MCF 10A (cell line): ENCODE results near the gene ACOT7. TPM values are rescaled to one million over a fixed set of nuclear protein-coding genes. Genes with fewer than 3 reads are reported as not detected.
"Not testable (repeated sequence)": the region's sequence is repeated elsewhere in the genome, so short reads cannot be mapped to it uniquely, and the experiment has no call there.

Experiments
- BruUV-seq: library from RNA; stranded (reverse); fragments of 400-500 nt; replicated peaks from 2 replicates; lab custom pipeline; 2021; lab: Mats Ljungman, UMichigan
- CTCF ChIA-PET: fragments of 300-600 bp; sonication (Branson Sonifier 250); formaldehyde crosslinking; extraction: SDS; loops from one replicate; lab custom pipeline; 2021; ENCODE audit warnings: antibody characterized with exemption, inconsistent platforms; lab: Yijun Ruan, JAX
- POLR2A ChIA-PET: fragments of 300-600, 350-650 bp; sonication (Branson Sonifier 250); formaldehyde crosslinking; extraction: SDS; loops from one replicate; lab custom pipeline; 2020; ENCODE audit warnings: antibody characterized with exemption, inconsistent platforms; lab: Yijun Ruan, JAX
- DNase-seq: peaks from one replicate; pipeline ENCODE4 v3.0.0-alpha.2; 2018; ENCODE audit not compliant: unreplicated experiment
- H3K27ac Mint-ChIP-seq: one replicate; pipeline ENCODE4 v1.8.0; 2022; ENCODE audit warnings: mild to moderate bottlenecking, low read depth, mixed read lengths; ENCODE audit not compliant: unreplicated experiment
- H3K27me3 Mint-ChIP-seq: one replicate; pipeline ENCODE4 v1.8.0; 2022; ENCODE audit warnings: mixed read lengths; ENCODE audit not compliant: insufficient read depth, unreplicated experiment
- H3K36me3 Mint-ChIP-seq: one replicate; pipeline ENCODE4 v1.8.0; 2022; ENCODE audit warnings: mild to moderate bottlenecking, moderate library complexity, mixed read lengths; ENCODE audit not compliant: insufficient read depth, unreplicated experiment
- H3K4me1 Mint-ChIP-seq: one replicate; pipeline ENCODE4 v1.8.0; 2022; ENCODE audit warnings: mixed read lengths; ENCODE audit not compliant: insufficient read depth, unreplicated experiment
- H3K4me3 Mint-ChIP-seq: one replicate; pipeline ENCODE4 v1.8.0; 2022; ENCODE audit warnings: mild to moderate bottlenecking, moderate library complexity, mixed read lengths; ENCODE audit not compliant: unreplicated experiment
- H3K9me3 Mint-ChIP-seq: one replicate; pipeline ENCODE4 v1.8.0; 2022; ENCODE audit warnings: mixed read lengths; ENCODE audit not compliant: unreplicated experiment
- intact Hi-C: fragments of 100-400 bp; cut with micrococcal nuclease; formaldehyde crosslinking; loops from 2 replicates; pipeline ENCODE4 v1.14.1; 2022
- microRNA-seq: library from miRNA; unstranded; fragments of <30 nt; microRNA quantifications from one replicate; pipeline ENCODE4 v1.2.0, GENCODE V29; 2022
- total RNA-seq: library from RNA; stranded (reverse); gene quantifications from 2 replicates; pipeline ENCODE4 v1.2.3, GENCODE V29; 2022
- TF ChIP-seq, protein P1 (sequence below): fragments of 200-600 bp; IDR thresholded peaks from one replicate; pipeline ENCODE4 v1.8.0; 2022; ENCODE audit warnings: antibody characterized with exemption, mild to moderate bottlenecking; ENCODE audit not compliant: unreplicated experiment

Gene ACOT7
- total RNA-seq, 1 experiment from 2014 or later, result 117 TPM

DNA sequence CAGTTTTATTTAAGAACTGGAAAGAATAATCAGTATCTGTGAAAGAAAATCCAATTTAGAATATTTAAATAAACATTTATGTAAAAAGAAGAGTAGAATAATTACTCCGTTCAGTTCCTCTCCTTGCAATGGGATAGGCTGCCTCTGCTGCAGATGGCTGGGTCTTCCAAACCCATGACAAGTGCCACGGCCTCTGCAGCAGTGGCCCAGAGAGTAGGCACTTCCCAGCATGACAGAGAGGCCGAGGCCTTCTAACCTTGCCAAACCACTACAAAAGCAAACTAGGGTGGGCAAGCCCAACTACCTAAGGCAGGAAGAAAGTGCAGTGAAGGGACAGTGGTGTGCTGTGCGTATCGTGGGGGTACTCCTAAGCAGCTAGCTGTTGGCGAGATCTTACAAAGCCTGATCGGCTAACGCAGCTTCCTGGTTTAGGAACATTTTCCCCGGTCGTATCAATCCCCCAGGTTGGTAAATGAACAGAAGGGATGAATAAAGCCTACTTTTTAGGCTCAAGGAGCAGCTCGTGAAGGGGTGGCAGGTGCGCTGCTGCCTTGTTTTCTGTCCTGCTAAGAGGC lies 172.3 kb downstream of the ACOT7 start:
- intact Hi-C loops, result no loop called here
- TF ChIP-seq, protein P1, sequence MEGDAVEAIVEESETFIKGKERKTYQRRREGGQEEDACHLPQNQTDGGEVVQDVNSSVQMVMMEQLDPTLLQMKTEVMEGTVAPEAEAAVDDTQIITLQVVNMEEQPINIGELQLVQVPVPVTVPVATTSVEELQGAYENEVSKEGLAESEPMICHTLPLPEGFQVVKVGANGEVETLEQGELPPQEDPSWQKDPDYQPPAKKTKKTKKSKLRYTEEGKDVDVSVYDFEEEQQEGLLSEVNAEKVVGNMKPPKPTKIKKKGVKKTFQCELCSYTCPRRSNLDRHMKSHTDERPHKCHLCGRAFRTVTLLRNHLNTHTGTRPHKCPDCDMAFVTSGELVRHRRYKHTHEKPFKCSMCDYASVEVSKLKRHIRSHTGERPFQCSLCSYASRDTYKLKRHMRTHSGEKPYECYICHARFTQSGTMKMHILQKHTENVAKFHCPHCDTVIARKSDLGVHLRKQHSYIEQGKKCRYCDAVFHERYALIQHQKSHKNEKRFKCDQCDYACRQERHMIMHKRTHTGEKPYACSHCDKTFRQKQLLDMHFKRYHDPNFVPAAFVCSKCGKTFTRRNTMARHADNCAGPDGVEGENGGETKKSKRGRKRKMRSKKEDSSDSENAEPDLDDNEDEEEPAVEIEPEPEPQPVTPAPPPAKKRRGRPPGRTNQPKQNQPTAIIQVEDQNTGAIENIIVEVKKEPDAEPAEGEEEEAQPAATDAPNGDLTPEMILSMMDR, result no peak
- Mint-ChIP-seq H3K27ac (no peak overlapping the region), H3K27me3 (no peaks in the 10 kb centered on the region), H3K36me3 (peaks cover 38% of the 10 kb centered on the region), H3K4me1 (peaks cover 9% of the 10 kb centered on the region), H3K4me3 (no peak overlapping the region), H3K9me3 (no peaks in the 10 kb centered on the region)
- ChIA-PET CTCF (interaction anchor here (0.6 to 1.2 kb wide), 2 partner anchors 14 to 33 kb away, joined by 3 read pairs; no protein-coding TSS in a partner anchor), POLR2A (interaction anchor here (0.7 to 2.1 kb wide), 5 partner anchors 10 to 23 kb away, joined by 3 to 18 read pairs (median 3); partner anchors contain the start of gene ICMT)
- no peak for DNase-seq
- BruUV-seq, result TSS peak; percentile 12

DNA sequence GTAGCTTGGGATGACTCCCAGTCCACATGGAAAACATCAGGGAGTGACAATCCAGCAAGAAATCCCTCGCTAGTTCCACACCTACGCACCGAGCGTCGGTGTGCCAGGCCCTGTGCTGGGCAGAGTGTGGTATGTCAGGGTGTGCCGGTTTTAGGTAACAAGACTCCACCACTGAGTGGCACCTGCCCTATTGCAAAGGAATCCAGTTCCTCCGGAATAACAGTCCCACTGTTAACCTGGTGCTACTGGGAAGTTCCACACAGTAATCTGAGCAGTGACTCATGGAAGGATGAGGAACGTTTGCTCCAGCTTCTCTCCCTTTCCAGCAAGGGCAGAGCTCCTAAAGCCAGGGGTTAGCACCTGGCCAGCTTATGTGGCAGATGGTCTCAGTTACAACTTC lies 173.3 kb downstream of the ACOT7 start:
- peak; percentile 84 for DNase-seq
- Mint-ChIP-seq H3K27me3 (no peaks in the 10 kb centered on the region), H3K36me3 (peaks cover 28% of the 10 kb centered on the region), H3K9me3 (no peaks in the 10 kb centered on the region), H3K4me3 (no peak overlapping the region), H3K27ac (peak overlapping the region; percentile 85), H3K4me1 (peaks cover 9% of the 10 kb centered on the region)
- BruUV-seq, result no TSS peak
- TF ChIP-seq, protein P1, result no peak
- intact Hi-C loops, result no loop called here
- ChIA-PET POLR2A (interaction anchor here (0.5 to 2.1 kb wide), 10 partner anchors 10 to 774 kb away, joined by 3 to 18 read pairs (median 3); partner anchors contain the start of gene ICMT), CTCF (interaction anchor here (1.1 to 1.8 kb wide), 2 partner anchors 16 to 25 kb away, joined by 3 read pairs; no protein-coding TSS in a partner anchor)

DNA sequence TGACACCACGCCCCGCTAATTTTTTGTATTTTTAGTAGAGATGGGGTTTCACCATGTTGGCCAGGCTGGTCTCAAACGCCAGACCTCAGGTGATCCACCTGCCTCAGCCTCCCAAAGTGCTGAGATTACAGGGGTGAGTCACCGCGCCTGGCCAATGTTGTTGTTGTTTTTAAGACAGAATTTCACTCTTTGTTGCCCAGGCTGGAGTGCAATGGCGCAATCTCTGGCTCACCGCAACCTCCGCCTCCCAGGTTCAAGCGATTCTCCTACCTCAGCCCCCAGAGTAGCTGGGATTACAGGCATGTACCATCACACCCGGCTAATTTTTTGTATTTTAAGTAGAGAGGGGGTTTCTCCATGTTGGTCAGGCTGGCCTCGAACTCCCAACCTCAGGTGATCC lies 173.9 kb downstream of the ACOT7 start:
- H3K27me3 Mint-ChIP-seq, H3K4me3 Mint-ChIP-seq, H3K4me1 Mint-ChIP-seq, intact Hi-C loops, H3K9me3 Mint-ChIP-seq, BruUV-seq: not testable (repeated sequence)
- Mint-ChIP-seq H3K27ac (peak overlapping the region; percentile 85), H3K36me3 (peaks cover 22% of the 10 kb centered on the region)
- DNase-seq, result peak; percentile 79
- ChIA-PET CTCF (interaction anchor here (1.1 to 1.8 kb wide), 2 partner anchors 15 to 25 kb away, joined by 3 read pairs; no protein-coding TSS in a partner anchor), POLR2A (interaction anchor here (0.6 to 2.1 kb wide), 8 partner anchors 11 to 271 kb away, joined by 3 to 18 read pairs (median 3); partner anchors contain the start of gene ICMT)

DNA sequence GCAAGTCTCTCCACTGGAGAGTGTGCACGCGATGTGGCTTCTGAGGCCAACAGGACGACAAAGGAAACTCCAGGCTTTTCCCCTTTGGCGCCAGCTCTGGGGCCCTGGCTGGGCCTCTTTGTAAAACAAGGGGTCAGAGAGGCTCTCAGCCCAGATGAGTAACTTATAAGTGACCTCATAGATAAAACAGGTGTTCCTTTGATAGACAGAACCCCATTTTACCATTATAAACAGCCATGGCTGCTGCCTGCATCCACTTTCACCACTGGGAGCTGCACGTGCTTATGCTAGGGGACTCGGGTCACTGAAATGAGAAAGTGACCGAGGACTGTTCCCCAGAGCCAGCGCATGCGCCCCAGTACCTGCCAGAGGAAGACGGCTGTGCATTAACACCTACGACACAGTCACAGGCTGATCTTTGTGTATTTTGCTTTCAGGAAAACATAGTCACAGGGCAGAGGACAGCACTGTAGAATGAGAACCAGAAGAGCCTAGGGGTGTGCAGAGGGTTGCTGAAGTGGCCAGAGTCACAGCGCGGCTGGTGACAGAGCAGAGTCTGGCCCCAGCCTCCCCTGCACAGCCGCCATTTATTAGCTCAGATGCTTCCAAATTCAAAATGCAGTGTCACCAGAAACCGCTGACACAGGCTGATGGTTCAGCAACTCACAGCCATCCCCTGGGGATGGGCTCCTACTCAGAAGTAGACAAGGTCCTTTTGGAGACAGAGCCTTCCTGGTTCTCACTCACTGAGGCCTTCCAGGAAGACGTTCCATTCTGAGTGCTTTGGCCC lies 175.0 kb downstream of the ACOT7 start:
- no peak overlapping the region for H3K27ac Mint-ChIP-seq
- no peaks in the 10 kb centered on the region for H3K9me3 Mint-ChIP-seq
- intact Hi-C loops, result no loop called here
- peaks cover 9% of the 10 kb centered on the region for H3K4me1 Mint-ChIP-seq
- CTCF ChIA-PET, result no interaction called here
- peaks cover 11% of the 10 kb centered on the region for H3K36me3 Mint-ChIP-seq
- no peaks in the 10 kb centered on the region for H3K27me3 Mint-ChIP-seq
- no peak overlapping the region for H3K4me3 Mint-ChIP-seq
- POLR2A ChIA-PET, result interaction anchor here (0.9 kb wide), 1 partner anchor 14 kb away, joined by 3 read pairs; no protein-coding TSS in a partner anchor
- no peak for DNase-seq
- TF ChIP-seq, protein P1, result no peak
- no TSS peak for BruUV-seq

Small RNAs within 50 kb of the gene (microRNA-seq; reads per million reads assigned to microRNA genes)
- not detected for gene MIR4252

Other genes with a start within 250 kb of the ACOT7 start
- 0.07 and 0.17 TPM in 2 replicates for gene CHD5, start 213.4 kb downstream of the ACOT7 start, total RNA-seq
- 477 and 513 TPM in 2 replicates for gene RPL22, start 194.2 kb downstream of the ACOT7 start, total RNA-seq
- 6.2 and 12.4 TPM in 2 replicates for gene RNF207, start 187.6 kb downstream of the ACOT7 start, total RNA-seq
- gene ICMT, start 157.8 kb downstream of the ACOT7 start, total RNA-seq, result 26.5 and 28.3 TPM in 2 replicates
- gene HES3, start 149.6 kb downstream of the ACOT7 start, total RNA-seq, result not detected in 2 replicates
- gene GPR153, start 132.7 kb downstream of the ACOT7 start, total RNA-seq, result 4.6 and 5.0 TPM in 2 replicates
- gene HES2, start 26.2 kb upstream of the ACOT7 start, total RNA-seq, result 5.0 and 7.6 TPM in 2 replicates
- 0.68 TPM in 1 of 2 replicates, not detected in the other for gene ESPN, start 31.0 kb upstream of the ACOT7 start, total RNA-seq
- 27.6 and 33.7 TPM in 2 replicates for gene TNFRSF25, start 72.4 kb upstream of the ACOT7 start, total RNA-seq
- 32.3 and 35.9 TPM in 2 replicates for gene PLEKHG5, start 97.9 kb upstream of the ACOT7 start, total RNA-seq
- gene NOL9, start 160.7 kb upstream of the ACOT7 start, total RNA-seq, result 49.2 and 62.3 TPM in 2 replicates
- not detected in 2 replicates for gene TAS1R1, start 161.5 kb upstream of the ACOT7 start, total RNA-seq
- 40.6 TPM in 2 replicates for gene ZBTB48, start 186.2 kb upstream of the ACOT7 start, total RNA-seq
- 14.0 and 19.5 TPM in 2 replicates for gene KLHL21, start 209.1 kb upstream of the ACOT7 start, total RNA-seq
- 10.3 and 12.7 TPM in 2 replicates for gene PHF13, start 220.0 kb upstream of the ACOT7 start, total RNA-seq
- gene THAP3, start 231.1 kb upstream of the ACOT7 start, total RNA-seq, result 14.7 and 18.9 TPM in 2 replicates